ENCODE data around the gene SLC17A1.

Gene SLC17A1

GRCh38 chr6:25831532-25832306 lies at the start of gene SLC17A1:
SLC17A1 (minus strand) TSS chr6:25832052; CDS start chr6:25830557, 1,495 bp downstream.
- no peak for DNase-seq

DNA sequence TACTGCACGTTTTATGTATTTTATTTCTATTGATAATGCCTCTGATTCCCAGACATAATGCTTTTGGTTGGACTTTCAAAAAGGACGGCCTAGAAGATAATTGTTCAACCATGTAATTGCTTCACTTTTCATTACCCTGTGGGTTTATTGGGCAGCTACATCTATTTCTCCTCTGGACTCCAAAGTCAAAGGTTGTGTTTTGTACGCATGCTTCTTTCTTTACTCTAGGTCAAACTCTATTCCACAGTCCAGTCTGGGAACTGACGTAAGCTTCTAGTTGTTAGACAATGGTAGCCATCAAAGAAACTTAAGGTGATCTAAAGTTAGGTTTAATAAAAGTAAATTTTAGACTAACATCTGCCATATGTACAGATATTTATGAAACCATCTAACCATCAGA lies 48.7 kb upstream of the SLC17A1 start:
- no peak for DNase-seq

DNA sequence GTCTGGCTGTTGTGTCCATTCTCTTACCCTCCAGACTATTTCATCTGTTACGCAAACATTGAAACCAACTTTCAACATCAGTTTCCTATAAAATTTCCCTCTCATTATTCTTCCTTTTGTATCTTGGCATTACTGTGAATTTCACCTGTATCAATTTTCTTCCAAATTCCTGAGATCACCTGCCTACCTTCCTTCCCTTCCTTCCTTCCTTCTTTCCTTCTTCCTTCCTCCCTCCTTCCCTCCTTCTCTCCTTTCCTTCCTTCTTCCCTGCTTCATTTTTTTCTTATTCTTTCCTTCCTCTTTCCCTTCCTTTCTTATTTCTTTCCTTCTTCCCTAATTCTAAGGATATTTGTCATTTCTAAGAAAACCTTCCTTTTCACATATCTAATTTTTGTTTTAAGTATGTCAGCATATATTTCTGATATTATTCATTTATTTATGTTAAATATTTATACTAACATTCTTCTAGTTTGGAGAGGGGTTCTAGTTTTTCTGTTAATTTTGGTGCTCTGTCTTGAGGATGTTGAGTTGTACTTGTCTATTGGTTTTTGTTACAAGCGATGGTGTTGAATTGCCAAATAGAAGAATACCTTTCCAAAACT lies 47.0 kb upstream of the SLC17A1 start:
- DNase-seq: no peak

GRCh38 chr6:25875926-25876602 lies 44.2 kb upstream of the SLC17A1 start:
- DNase-seq: no peak

- DNase-seq: no peak
Measured at GRCh38 chr6:25875563-25875905, 43.7 kb upstream of the SLC17A1 start.

DNA sequence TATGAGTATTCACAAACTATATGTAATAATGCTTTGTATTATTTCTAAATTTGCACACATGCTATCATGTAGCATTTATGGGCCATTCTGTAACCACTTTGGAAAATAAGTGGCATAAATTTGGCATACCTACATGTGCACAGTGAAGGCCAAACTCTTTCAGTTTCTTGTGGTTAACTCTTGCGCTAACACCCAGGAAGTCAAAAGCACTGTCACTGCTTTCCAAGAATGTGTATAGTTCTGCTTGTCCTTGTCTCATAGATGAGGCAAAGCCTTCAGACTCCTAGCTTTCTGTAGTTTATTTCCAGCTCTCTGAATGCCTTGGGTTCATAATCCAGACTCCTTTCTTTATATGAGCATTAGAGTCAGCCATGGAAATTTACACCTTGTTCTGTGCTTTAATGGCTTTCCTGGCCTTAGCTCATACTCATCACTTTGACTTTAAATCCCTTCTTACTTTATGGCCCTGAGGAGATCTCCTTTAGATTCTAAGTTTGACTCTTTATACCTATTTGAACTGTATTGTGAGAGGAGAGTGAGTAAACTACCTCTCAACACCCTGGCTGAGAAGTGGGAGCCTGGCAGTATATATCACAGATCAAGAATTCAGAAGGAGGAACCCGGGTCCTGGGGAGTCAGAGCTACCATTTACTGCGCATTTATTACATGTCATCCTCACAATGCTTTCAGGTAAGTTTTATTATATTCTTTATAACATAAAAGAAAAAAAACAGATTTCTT lies 43.1 kb upstream of the SLC17A1 start:
- no peak for DNase-seq

GRCh38 chr6:25874118-25874517 lies 42.3 kb upstream of the SLC17A1 start, which contains the start of gene SLC17A3:
SLC17A3 (minus strand) TSS chr6:25874243; CDS start chr6:25868387, 5,856 bp downstream.
- no peak for DNase-seq

- no peak for DNase-seq
Measured at GRCh38 chr6:25872814-25873213, 41.0 kb upstream of the SLC17A1 start.

DNA sequence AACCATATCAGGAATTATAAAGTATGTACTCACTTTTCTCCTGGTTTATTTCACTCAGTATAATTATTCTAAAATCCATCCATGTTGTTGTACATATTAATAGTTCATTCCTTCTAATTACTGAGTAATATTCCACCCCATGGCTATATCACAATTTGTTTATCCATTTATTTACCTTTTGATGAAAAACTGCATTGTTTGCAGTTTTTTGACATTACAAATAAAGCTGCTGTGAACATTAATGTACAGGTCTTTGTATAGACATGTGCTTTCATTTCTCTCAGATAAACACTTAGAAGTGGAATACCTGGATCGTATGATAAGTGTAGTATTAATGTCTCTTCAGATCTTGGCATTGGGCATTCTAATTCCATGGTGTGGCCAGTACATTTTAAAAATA lies 38.0 kb upstream of the SLC17A1 start:
- DNase-seq: no peak

DNA sequence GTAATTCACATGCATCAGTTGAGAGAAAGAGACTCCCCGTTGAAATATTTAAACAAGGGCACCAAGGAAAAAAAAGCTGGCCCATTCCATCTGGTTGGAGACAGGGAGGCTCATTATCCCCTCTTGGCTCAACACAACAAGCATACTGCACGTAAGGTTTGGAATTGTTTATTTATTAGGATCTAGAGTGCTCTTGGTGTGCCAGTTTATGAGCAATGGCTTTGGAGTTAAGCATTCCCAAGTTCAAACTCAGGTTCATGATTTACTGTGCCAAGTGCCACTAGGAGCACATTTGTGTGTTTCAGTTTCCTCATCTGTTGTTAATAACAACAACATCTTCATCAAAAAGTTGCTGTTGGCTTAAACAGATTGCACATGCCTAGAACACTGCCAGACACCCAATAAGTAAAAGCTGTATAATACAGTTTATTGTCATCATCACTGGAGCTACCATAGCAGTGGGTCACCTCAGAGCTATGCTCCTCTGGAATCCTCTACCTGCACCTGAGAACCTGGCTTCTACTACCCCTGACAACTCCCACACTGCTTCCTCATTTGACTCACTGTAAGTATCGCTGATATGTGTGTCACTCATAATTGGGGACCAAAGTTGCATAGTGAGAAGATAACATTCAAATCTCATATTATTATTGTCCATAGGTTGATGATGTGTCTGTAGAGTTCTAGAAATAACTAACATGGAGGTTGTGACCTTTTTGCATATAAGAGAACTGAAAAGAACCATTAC lies 36.8 kb upstream of the SLC17A1 start:
- DNase-seq: no peak

- DNase-seq: no peak
Measured at GRCh38 chr6:25866011-25866410, 34.2 kb upstream of the SLC17A1 start.

DNA sequence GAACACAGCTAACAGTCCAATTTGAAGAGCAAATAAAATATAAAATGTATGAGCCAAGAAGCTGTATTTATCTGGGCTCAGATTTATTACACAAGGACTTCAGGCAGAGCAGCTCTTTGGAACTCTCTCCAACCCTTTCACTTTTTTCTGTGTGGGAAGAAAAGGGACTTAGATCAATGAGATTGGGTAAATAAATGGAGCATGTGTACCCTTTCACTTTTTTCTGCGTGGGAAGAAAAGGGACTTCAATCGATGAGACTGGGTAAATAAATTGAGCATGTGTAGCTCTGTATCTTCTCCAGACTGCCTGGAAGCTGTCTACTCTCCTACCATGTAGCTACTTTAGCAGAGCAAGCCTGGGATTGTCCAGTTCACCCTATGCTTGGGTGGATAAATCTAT lies 31.5 kb upstream of the SLC17A1 start:
- no peak for DNase-seq

- DNase-seq: no peak
Measured at GRCh38 chr6:25862199-25862598, 30.3 kb upstream of the SLC17A1 start.

DNA sequence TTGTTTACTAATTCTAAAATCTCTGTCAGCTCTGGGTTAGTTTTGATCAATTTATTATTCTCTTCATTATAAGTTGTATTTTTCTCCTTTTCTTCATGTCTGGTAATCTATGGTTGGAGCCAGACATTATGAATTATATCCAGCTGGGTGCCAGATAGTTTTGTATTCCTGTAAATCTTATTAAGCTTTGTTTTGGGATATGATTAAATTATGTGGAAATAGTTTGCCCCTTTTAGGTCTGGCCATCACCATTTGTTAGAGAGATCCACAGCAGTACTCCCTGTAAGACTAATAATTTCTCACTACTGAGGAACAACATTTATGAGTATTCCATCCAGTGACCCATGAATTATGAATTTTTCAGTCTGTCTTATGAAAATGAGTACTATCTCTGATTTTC lies 20.9 kb upstream of the SLC17A1 start:
- DNase-seq: no peak

- no peak for DNase-seq
Measured at GRCh38 chr6:25851961-25852360, 20.1 kb upstream of the SLC17A1 start.

- DNase-seq: peak in 1 of 2 experiments; percentile 2
Measured at GRCh38 chr6:25844518-25844917, 12.7 kb upstream of the SLC17A1 start.

- DNase-seq: no peak
Measured at GRCh38 chr6:25842526-25842925, 10.7 kb upstream of the SLC17A1 start.

DNA sequence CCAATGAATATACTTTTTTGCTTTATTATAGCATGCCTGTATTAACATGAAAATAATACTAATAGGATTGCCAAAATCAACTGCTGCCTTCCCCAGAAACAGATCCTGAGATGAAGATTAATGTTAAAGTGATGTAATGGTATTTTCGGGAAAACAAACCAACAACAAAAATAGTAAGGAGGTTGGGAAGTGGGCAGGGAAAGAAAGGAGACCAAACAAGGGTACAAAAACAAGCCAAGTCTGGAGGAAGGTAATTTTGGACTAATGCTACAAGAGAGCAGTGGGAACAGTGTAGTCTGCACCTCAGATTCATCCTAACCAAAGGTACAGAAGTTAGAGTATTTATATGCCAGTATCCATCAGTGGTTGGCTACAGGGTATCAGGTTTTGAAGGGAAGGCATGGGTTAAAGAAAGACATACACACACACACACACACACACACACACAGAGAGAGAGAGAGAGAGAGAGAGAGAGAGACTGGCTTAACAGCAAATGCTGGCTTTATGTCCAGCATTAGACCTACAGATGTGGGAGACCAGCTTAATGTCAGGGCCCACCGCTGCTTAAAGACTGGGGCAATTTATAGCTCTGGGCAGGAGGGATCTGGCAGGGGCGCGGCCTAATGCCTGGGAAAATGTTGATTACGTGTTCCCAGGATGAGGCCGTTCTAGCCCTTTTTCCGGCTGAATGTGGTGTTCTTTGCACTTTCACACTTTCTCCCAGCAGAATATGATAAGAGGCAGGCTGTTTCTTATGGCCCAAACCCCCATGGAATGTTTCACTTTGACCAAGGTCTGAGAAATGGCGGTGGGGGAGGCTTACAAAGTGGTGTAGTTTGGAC lies 3.8 kb upstream of the SLC17A1 start:
- no peak for DNase-seq

DNA sequence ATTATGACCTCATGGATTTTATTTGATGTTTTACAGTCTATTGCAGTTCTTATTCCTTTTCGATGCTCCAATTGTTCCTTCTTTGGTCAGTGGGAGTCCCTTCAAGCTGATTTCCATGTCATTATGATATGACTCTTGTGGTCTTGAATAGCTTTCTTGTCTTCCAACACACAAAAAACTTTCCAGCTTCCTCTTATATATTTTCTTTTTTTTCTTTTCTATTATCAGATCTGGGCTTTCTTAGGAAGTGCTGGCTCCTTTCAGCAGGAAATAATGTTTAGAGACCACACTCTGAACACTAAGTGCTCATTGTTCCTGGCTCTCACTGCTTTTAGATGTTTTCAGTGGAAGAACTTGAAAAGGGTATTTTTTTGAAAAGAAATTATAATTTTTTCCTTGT lies 3.1 kb upstream of the SLC17A1 start:
- no peak for DNase-seq

- DNase-seq: no peak
Measured at GRCh38 chr6:25833136-25833535, 1.3 kb upstream of the SLC17A1 start.

- DNase-seq: no peak
Measured at GRCh38 chr6:25832670-25833069, 818 bp upstream of the SLC17A1 start.

- no peak for DNase-seq
Measured at GRCh38 chr6:25832307-25832662, 433 bp upstream of the SLC17A1 start.
